ENCODE measurements around the gene FILIP1L. TPM values are rescaled to one million over a fixed set of nuclear protein-coding genes. Genes with fewer than 3 reads are reported as not detected.

FILIP1L gene
- total and polyA plus RNA-seq, 2 of the 4 experiments (the other 2 are of a cell fraction) = 11.5 to 19.9 TPM

DNA sequence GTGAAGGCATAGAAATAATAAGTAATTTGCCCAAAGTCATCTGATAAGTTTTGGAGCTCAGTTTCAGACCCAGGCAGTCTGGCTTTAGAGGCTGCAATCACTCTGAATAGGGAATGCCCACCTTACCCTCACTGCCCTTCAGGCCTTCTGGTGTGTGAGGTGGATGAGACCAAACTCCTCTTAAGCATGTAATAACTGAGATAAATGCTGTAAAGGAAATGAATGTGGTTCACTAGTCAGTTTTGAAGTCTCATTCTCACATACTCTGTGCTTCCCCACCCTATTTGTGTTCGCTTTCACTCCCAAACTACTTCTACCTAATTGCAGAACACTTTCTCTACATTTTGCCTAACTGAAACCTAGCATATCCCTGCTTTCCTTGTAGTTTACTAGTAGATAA is 144.1 kb downstream of the FILIP1L start:
- Histone ChIP-seq H3K9me3 (ENCODE audit: control insufficient read depth, insufficient read depth, low read length) (no peaks in the 10 kb centered on the region), H2AK9ac (replicated peaks; ENCODE audit: low read depth, low read length, poor library complexity) (no peak overlapping the region), H4K5ac (ENCODE audit: low read depth, low read length) (no peak overlapping the region), H2BK120ac (ENCODE audit: low read depth, low read length) (no peak overlapping the region), H3K9ac (ENCODE audit: low read depth, low read length) (no peak overlapping the region), H3K56ac (ENCODE audit: extremely low read depth, insufficient read depth, low read length) (no peak overlapping the region), H3K4ac (ENCODE audit: low read depth, low read length) (no peak overlapping the region), H2BK20ac (ENCODE audit: low read depth, low read length) (no peak overlapping the region), H2AK5ac (ENCODE audit: low read depth, low read length) (no peak overlapping the region), H4K20me1 (ENCODE audit: insufficient read depth, low read length) (no peaks in the 10 kb centered on the region), H3K14ac (replicated peaks; ENCODE audit: low read depth, low read length) (no peak overlapping the region), H3K36me3 (ENCODE audit: control insufficient read depth, insufficient read depth, low read length) (no peaks in the 10 kb centered on the region), H2AFZ (replicated peaks; ENCODE audit: low read length, poor library complexity) (no peak overlapping the region), H4K91ac (ENCODE audit: insufficient read depth, low read depth, low read length) (no peak overlapping the region), H3K27me3 (ENCODE audit: control insufficient read depth, insufficient read depth, low read length) (no peaks in the 10 kb centered on the region), H3K4me1 (ENCODE audit: control insufficient read depth, insufficient read depth, low read length) (peaks cover 12% of the 10 kb centered on the region), H3K79me1 (ENCODE audit: low read depth in 1 of 2, low read length in 2 of 2) (peaks cover 7 to 9% of the 10 kb centered on the region in 2 experiments; a peak in 1 of 4 replicates), H4K8ac (ENCODE audit: low read depth in 2 of 2, low read length in 2 of 2) (no peak overlapping the region), H3K4me3 (ENCODE audit: insufficient read depth, low read depth, low read length) (no peak overlapping the region), H2BK15ac (ENCODE audit: low read depth, low read length) (no peak overlapping the region), H3K4me2 (ENCODE audit: low read depth, low read length) (no peak overlapping the region), H3K23ac (ENCODE audit: low read depth, low read length) (no peak overlapping the region), H3K27ac (ENCODE audit: insufficient read depth, low read length) (no peak overlapping the region), H3K18ac (ENCODE audit: low read depth, low read length) (no peak overlapping the region), H3K9me1 (ENCODE audit: insufficient read depth, low read length) (peaks cover 1% of the 10 kb centered on the region; the same call in 1 of the 2 replicates), H2BK5ac (ENCODE audit: low read depth, low read length, poor library complexity, severe bottlenecking) (no peak overlapping the region)
- DNase-seq (no peak), ATAC-seq (ENCODE audit: low read depth) (no peak)
- TF ChIP-seq NFE2L2 (IDR thresholded peaks at IDR 0.05; ENCODE audit: low read depth, low read length) (no peak), MXI1 (IDR thresholded peaks at IDR 0.05; ENCODE audit: borderline replicate concordance, low read depth, low read length) (no peak), SMC3 (IDR thresholded peaks at IDR 0.05; ENCODE audit: low read depth, low read length) (no peak), RAD21 (IDR thresholded peaks at IDR 0.05; ENCODE audit: low read length) (no peak), FOS (IDR thresholded peaks at IDR 0.05; ENCODE audit: low read depth, low read length) (no peak), CHD1 (IDR thresholded peaks at IDR 0.05; ENCODE audit: low read depth, low read length) (no peak), RCOR1 (IDR thresholded peaks at IDR 0.05; ENCODE audit: insufficient replicate concordance, low read length) (no peak)
- TF ChIP-seq, protein P1, sequence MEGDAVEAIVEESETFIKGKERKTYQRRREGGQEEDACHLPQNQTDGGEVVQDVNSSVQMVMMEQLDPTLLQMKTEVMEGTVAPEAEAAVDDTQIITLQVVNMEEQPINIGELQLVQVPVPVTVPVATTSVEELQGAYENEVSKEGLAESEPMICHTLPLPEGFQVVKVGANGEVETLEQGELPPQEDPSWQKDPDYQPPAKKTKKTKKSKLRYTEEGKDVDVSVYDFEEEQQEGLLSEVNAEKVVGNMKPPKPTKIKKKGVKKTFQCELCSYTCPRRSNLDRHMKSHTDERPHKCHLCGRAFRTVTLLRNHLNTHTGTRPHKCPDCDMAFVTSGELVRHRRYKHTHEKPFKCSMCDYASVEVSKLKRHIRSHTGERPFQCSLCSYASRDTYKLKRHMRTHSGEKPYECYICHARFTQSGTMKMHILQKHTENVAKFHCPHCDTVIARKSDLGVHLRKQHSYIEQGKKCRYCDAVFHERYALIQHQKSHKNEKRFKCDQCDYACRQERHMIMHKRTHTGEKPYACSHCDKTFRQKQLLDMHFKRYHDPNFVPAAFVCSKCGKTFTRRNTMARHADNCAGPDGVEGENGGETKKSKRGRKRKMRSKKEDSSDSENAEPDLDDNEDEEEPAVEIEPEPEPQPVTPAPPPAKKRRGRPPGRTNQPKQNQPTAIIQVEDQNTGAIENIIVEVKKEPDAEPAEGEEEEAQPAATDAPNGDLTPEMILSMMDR (conservative IDR thresholded peaks at IDR 0.05; ENCODE audit: low read depth, low read length) = no peak
- TF ChIP-seq, protein P2, sequence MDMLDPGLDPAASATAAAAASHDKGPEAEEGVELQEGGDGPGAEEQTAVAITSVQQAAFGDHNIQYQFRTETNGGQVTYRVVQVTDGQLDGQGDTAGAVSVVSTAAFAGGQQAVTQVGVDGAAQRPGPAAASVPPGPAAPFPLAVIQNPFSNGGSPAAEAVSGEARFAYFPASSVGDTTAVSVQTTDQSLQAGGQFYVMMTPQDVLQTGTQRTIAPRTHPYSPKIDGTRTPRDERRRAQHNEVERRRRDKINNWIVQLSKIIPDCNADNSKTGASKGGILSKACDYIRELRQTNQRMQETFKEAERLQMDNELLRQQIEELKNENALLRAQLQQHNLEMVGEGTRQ (IDR thresholded peaks at IDR 0.05; ENCODE audit: low read depth, low read length) = no peak
- TF ChIP-seq, protein P3, sequence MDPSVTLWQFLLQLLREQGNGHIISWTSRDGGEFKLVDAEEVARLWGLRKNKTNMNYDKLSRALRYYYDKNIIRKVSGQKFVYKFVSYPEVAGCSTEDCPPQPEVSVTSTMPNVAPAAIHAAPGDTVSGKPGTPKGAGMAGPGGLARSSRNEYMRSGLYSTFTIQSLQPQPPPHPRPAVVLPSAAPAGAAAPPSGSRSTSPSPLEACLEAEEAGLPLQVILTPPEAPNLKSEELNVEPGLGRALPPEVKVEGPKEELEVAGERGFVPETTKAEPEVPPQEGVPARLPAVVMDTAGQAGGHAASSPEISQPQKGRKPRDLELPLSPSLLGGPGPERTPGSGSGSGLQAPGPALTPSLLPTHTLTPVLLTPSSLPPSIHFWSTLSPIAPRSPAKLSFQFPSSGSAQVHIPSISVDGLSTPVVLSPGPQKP (IDR thresholded peaks at IDR 0.05; ENCODE audit: borderline replicate concordance, low read depth, low read length) = no peak
- CTCF ChIA-PET = no interaction called here
- POLR2A ChIA-PET (ENCODE audit: unreplicated experiment) = no interaction called here
- BruUV-seq (replicated peaks) = no TSS peak
- WGBS, 2 experiments (ENCODE audit: extremely low coverage in 2 of 2, insufficient read length in 1 of 2) = no CpG with 5 or more reads among the region's 1 CpG
- in situ Hi-C loops (cut with MboI; ENCODE audit: low sequenced_read_pairs) = loop anchor here (25.0 kb wide), 1 partner anchor 92 kb away; no protein-coding TSS in a partner anchor
- dilution Hi-C loops (cut with HindIII; ENCODE audit: low sequenced_read_pairs, unreplicated experiment) = no loop called here
- intact Hi-C loops (cut with micrococcal nuclease) = loop anchor here (5.0 kb wide), 1 partner anchor 52 kb away; no protein-coding TSS in a partner anchor

Data from IMR-90 (cell line).